NCI-H1105 treated with DMSO at 0.1 percent for 48 hours (cell line): Measurements from ENCODE around the gene RGS7.
A peak's percentile ranks its signal among the peaks of the same experiment; 100 is the strongest.

Source experiments
- DNase-seq: peaks from one replicate; lab custom pipeline; 2025; lab: John Stamatoyannopoulos, UW

The RGS7 gene

GRCh38 chr1:241356519-241357365 lies at the start of gene RGS7:
Gene RGS7 (minus strand): TSS chr1:241357205.
- peak; percentile 63 for DNase-seq

DNA sequence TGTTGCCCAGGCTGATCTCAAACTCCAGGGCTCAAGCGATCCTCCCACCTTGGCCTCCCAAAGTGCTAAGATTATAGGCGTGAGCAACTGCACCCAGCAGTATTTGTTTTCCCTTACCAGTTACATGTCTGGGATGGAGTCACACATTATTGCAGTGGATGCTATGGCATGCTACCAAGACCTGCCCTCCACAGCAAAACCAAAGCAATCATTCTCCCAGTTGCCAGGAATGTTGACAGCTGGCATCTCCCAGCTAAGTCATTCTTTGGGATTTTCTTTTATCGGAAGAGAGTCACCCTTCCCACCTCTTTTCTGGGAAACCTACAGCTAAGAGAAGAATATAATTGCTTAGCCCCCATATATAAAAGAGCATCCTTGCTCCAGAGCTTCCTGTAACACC lies 49.4 kb upstream of the RGS7 start:
- DNase-seq: no peak

GRCh38 chr1:241401156-241401555 lies 44.2 kb upstream of the RGS7 start:
- DNase-seq: no peak

DNA sequence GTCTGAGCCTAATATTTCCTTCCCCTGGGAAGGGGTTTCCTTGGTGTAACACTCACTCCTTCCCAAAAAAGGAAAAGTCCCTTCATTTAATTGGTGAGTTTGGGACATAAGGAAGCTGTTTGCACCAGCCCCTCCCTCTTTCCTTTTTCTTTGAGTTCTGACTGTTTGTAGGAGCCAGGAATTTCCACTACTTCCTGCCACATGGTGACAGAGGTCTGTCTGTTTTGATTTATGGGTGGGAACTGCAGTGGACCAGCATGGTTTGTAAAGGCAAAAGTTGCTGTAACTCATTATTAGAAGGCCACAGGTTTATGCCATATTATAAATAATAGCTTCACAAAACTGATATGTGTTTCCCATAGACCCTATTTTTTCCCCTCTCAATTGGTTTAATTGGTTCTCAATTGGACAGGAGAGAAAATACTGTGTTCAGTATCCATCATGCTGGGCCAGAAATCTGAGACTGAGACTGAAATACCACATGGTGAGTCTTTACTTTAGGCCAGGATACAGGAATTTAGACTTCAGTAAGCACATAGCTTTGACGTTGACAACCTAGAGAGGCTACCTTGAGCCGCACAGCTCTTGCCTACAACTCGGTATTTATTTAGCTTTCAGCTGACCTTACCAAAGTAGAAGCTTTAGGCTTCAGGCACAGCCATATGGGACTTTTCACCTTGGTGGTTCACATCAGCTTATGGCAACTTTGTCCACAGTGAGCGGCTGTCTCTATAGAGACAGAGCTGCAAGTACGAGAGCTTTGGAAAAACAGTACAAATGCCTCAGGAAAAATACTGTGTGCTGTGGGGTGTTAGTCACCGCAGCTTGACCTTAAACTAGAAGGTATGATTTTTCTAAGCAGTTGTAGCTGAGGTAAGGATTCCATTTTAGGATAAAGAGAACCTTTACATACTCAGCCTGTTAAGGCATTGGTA lies 40.0 kb upstream of the RGS7 start:
- DNase-seq: no peak

GRCh38 chr1:241391926-241392710 lies 35.1 kb upstream of the RGS7 start:
- DNase-seq: no peak

- no peak for DNase-seq
Measured at GRCh38 chr1:241390526-241390925, 33.5 kb upstream of the RGS7 start.

DNA sequence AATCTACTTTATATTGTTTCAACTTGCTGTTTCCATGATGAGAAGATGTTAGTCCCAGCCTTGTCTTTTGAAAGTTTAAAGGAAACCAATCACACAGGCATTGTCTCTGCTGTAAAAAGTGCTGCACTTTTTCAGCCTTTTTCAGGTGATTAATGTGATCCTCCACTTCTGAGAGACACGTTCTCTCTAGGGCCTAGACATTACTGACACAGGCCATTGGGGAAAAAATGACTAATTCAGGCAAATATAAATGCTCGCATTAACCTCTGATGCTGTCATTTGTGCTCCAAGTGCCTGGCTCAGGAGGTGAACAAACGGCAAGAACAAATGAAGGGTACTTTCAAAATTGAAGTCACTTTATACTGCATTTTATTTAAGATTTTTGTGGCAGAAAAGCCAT lies 32.4 kb upstream of the RGS7 start:
- no peak for DNase-seq

DNA sequence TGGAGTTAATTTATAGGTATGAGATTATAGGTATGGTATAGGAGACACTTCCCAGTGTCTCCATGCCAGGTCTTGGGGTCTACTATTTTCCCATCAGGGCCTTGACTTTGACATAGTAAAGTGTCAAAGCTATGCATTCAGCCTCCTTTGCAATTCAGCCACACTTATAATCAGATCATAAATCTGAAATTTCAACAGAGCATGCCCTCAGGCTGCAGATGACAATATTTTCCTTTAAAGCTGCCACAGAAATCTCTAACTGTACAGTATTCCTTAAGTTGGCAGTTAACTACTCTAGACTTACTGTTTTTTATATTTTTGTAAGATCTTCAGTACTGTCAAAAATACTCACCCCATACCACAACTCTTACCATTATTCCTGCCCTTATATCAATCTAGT lies 30.2 kb upstream of the RGS7 start:
- DNase-seq: no peak

DNA sequence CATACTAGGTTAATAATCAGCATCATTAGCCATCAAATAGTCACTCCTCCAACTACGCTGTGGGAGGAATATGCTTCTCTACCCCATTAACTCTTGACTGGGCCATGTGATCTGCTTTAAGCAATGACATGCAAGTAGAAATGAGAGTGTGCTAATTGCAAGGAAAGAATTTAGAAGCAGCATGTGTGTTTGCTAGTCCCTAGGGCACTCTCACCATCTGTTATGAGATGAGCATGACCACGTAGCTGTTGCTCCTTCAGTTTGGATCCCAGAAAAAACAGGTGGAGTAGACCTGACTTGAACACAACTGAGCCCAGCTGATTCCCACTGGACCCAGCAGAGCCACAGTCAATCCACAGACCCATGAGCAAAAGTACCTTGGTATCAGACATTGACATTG lies 19.7 kb upstream of the RGS7 start:
- DNase-seq: no peak

DNA sequence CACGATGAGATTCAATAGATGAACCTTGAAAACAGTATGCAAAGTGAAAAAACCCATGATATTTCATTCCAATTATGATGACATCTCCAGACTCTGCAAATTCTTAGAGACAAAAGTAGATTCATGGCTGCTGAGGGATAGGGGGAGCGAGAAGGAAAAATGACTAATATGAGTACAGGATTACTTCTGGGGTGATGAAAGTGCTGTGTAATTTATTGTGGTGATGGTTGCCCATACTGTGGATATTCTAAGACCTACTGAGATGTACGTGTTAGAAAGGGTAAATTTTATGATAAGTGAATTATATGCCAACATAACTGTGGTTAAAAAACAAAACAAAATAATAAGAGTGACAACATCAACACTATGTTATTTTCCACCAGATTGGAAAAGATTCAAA lies 18.9 kb upstream of the RGS7 start:
- DNase-seq: no peak

GRCh38 chr1:241366196-241366595 lies 9.2 kb upstream of the RGS7 start:
- no peak for DNase-seq

DNA sequence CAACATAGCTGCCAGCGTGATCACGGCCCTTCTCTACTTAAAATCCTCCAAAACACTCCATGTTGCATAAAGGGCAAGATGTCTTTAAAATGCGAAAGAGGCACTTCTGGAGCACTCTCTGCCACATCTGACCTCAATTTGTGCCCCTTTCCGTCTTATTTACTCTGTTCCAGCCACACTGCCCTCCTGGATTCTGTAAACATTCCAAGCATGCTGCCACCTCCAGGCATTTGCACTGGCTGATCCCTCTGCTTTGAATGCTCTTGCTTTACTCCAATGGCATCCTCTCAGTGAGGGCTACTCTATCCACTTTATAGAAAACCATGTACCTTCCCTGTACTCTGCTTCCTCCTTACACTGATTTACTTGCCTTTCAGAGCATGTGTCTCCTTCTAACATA lies 5.3 kb upstream of the RGS7 start:
- no peak for DNase-seq

- DNase-seq: no peak
Measured at GRCh38 chr1:241357366-241358340, 648 bp upstream of the RGS7 start.

DNA sequence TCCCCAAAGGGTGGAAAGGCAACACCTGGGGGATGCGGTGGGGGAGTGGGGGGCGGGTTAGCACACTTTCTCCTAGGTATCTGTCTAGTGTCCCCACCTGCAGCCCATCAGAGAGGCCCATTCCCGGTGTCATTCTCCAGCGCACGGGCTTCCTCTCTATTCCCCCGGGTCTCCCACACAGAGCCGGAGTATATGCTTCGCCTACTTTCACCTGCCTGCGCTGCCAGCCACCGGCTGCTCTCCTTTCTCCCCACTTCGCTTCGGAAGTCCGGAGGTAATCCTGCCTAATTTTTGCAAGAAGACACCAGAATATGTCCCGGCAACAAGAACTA lies 852 bp downstream of the RGS7 start:
- DNase-seq: peak; percentile 38

- no peak for DNase-seq
Measured at GRCh38 chr1:241355311-241356010, 1.5 kb downstream of the RGS7 start.

DNA sequence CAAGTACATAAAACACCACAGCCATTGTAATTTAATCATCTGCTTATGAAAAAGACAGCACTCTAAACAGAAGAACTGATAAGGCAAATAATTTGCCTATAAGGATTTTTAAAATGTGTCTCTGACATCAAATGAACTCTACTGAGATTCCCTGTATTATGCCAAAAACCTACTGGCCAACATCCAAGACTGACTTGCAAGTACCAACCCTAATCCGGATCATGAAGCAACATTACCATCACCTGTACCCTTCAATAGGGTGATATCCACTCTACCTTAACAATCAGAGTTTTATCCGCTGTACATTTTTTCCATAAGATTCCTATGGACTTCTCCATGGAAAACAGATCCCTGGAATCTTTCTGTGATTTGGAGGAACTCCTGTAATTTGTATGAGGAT lies 4.6 kb downstream of the RGS7 start:
- no peak for DNase-seq

- DNase-seq: no peak
Measured at GRCh38 chr1:241351841-241352240, 5.2 kb downstream of the RGS7 start.

- DNase-seq: no peak
Measured at GRCh38 chr1:241343956-241344355, 13.0 kb downstream of the RGS7 start.

DNA sequence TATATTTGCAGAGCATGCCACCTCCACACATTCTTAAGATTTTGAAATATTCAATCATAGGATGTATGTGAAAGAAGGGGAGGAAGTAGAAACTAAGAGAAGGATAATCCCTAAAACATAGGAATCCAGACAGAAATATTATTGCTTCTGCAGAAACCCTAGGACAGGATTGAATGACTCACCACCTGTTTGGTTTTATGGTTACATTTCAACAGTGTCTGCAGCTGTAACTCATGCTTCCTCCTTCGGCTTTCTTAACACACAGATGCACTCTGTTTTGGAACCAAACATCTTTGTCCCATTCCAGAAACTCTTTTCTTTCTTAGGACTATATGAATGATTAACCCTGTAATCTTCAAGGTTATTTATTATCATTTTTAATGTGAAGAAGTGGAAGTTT lies 20.7 kb downstream of the RGS7 start:
- DNase-seq: no peak

GRCh38 chr1:241332987-241333386 lies 24.0 kb downstream of the RGS7 start:
- DNase-seq: no peak

DNA sequence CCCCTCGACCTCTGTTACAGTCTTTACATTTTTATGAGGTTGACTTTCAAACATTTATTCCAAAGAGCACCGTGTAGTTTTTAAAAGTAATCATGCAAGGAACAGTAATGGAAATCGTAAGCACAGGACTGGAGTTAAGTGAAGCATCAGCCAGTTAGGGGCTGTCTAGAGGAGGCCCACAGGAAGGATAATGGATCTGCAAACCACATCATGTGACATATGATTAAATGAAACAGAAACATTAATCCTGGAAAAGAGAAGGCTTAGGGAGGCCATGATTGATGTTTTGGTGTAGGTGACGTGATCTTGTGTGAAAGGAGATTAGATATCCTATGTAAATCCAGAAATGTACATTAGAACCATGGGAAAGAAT lies 25.0 kb downstream of the RGS7 start:
- no peak for DNase-seq
